Duodenal mucosa (tissue), 2 donors: Measurements from ENCODE around the gene LETM1.

ENCODE experiments used
- H3K27ac ChIP-seq: one replicate; pipeline ENCODE4 v1.7.0; 2013; ENCODE audit warnings: low read depth, low read length
- H3K27me3 ChIP-seq, 2 donors: one replicate each; pipeline ENCODE4 v1.7.0; 2013; ENCODE audit warnings: low read length in 2 of 2, control low read depth in 1 of 2; ENCODE audit not compliant: insufficient read depth in 2 of 2, control insufficient read depth in 1 of 2
- H3K36me3 ChIP-seq, 2 donors: one replicate each; pipeline ENCODE4 v1.7.0; 2013; ENCODE audit warnings: low read length in 2 of 2, control low read depth in 1 of 2; ENCODE audit not compliant: insufficient read depth in 2 of 2, control insufficient read depth in 1 of 2
- H3K4me1 ChIP-seq, 2 donors: one replicate each; pipeline ENCODE4 v1.7.0; 2013; ENCODE audit warnings: low read length in 2 of 2, control low read depth in 1 of 2; ENCODE audit not compliant: insufficient read depth in 2 of 2, control insufficient read depth in 1 of 2
- H3K4me3 ChIP-seq, 2 donors: one replicate each; pipeline ENCODE4 v1.7.0; 2013; ENCODE audit warnings: low read length in 2 of 2, low read depth in 1 of 2
- H3K9ac ChIP-seq, 2 donors: one replicate each; pipeline ENCODE4 v1.7.0; 2013; ENCODE audit warnings: low read length in 2 of 2, low read depth in 1 of 2
- H3K9me3 ChIP-seq, 2 donors: one replicate each; pipeline ENCODE4 v1.7.0; 2013; ENCODE audit warnings: low read length in 2 of 2, control low read depth in 1 of 2; ENCODE audit not compliant: control insufficient read depth in 1 of 2

Gene LETM1

GRCh38 chr4:1780435-1780834 lies 75.5 kb downstream of the LETM1 start:
- Histone ChIP-seq H3K9ac (no peak overlapping the region), H3K9me3 (no peaks in the 10 kb centered on the region), H3K4me1 (peaks cover 2 to 3% of the 10 kb centered on the region in 2 donors), H3K36me3 (no peaks in the 10 kb centered on the region), H3K27me3 (no peaks in the 10 kb centered on the region), H3K4me3 (no peak overlapping the region), H3K27ac (no peak overlapping the region)

GRCh38 chr4:1779588-1780382 lies 76.2 kb downstream of the LETM1 start:
- no peak overlapping the region for H3K9ac ChIP-seq
- H3K4me1 ChIP-seq: no peaks in the 10 kb centered on the region
- H3K27me3 ChIP-seq: no peaks in the 10 kb centered on the region
- H3K27ac ChIP-seq: no peak overlapping the region
- H3K4me3 ChIP-seq: no peak overlapping the region
- H3K36me3 ChIP-seq: no peaks in the 10 kb centered on the region
- H3K9me3 ChIP-seq: no peaks in the 10 kb centered on the region

- H3K27me3 ChIP-seq: no peaks in the 10 kb centered on the region
- H3K4me1 ChIP-seq: no peaks in the 10 kb centered on the region
- no peak overlapping the region for H3K4me3 ChIP-seq
- no peaks in the 10 kb centered on the region for H3K36me3 ChIP-seq
- H3K27ac ChIP-seq: no peak overlapping the region
- H3K9ac ChIP-seq: no peak overlapping the region
- H3K9me3 ChIP-seq: no peaks in the 10 kb centered on the region
Observed at GRCh38 chr4:1778642-1779392, 77.1 kb downstream of the LETM1 start.

GRCh38 chr4:1777822-1778641 lies 77.9 kb downstream of the LETM1 start:
- H3K4me1 ChIP-seq: no peaks in the 10 kb centered on the region
- no peaks in the 10 kb centered on the region for H3K36me3 ChIP-seq
- H3K9me3 ChIP-seq: no peaks in the 10 kb centered on the region
- H3K9ac ChIP-seq: no peak overlapping the region
- H3K4me3 ChIP-seq: no peak overlapping the region
- H3K27me3 ChIP-seq: no peaks in the 10 kb centered on the region
- H3K27ac ChIP-seq: no peak overlapping the region

- H3K9me3 ChIP-seq: no peaks in the 10 kb centered on the region
- no peaks in the 10 kb centered on the region for H3K36me3 ChIP-seq
- no peaks in the 10 kb centered on the region for H3K4me1 ChIP-seq
- H3K27me3 ChIP-seq: peaks cover 0 to 3% of the 10 kb centered on the region in 2 donors
- no peak overlapping the region for H3K27ac ChIP-seq
- no peak overlapping the region for H3K9ac ChIP-seq
- H3K4me3 ChIP-seq: no peak overlapping the region
Observed at GRCh38 chr4:1776521-1777161, 79.3 kb downstream of the LETM1 start.

GRCh38 chr4:1775731-1776500 lies 80.0 kb downstream of the LETM1 start:
- Histone ChIP-seq H3K27ac (no peak overlapping the region), H3K9me3 (no peaks in the 10 kb centered on the region), H3K9ac (no peak overlapping the region), H3K4me1 (no peaks in the 10 kb centered on the region), H3K4me3 (no peak overlapping the region), H3K36me3 (no peaks in the 10 kb centered on the region), H3K27me3 (peaks cover 5 to 8% of the 10 kb centered on the region in 2 donors)

- H3K36me3 ChIP-seq: no peaks in the 10 kb centered on the region
- H3K9me3 ChIP-seq: no peaks in the 10 kb centered on the region
- peaks cover 17 to 22% of the 10 kb centered on the region in 2 donors for H3K27me3 ChIP-seq
- no peak overlapping the region for H3K27ac ChIP-seq
- no peaks in the 10 kb centered on the region for H3K4me1 ChIP-seq
- no peak overlapping the region for H3K4me3 ChIP-seq
- no peak overlapping the region for H3K9ac ChIP-seq
Observed at GRCh38 chr4:1773754-1774153, 82.2 kb downstream of the LETM1 start.

- Histone ChIP-seq H3K9ac (no peak overlapping the region), H3K27me3 (peaks cover 22 to 29% of the 10 kb centered on the region in 2 donors), H3K4me1 (no peaks in the 10 kb centered on the region), H3K36me3 (no peaks in the 10 kb centered on the region), H3K9me3 (no peaks in the 10 kb centered on the region), H3K27ac (no peak overlapping the region), H3K4me3 (no peak overlapping the region)
Observed at GRCh38 chr4:1772853-1773538, 83.0 kb downstream of the LETM1 start.
